Suprapubic skin (tissue), 4 donors: ENCODE data around the gene EFCAB5.

ENCODE experiments used
- EP300 ChIP-seq: sonication (generic); formaldehyde crosslinking; IDR thresholded peaks from one replicate; pipeline ENCODE4 v1.6.1; 2017; ENCODE audit warnings: antibody characterized with exemption
- POLR2A ChIP-seq, 2 donors: fragments of 450-650 bp; IDR thresholded peaks; one replicate each; pipeline ENCODE4 v1.6.1; 2017; ENCODE audit warnings: antibody characterized with exemption in 2 of 2, mild to moderate bottlenecking in 2 of 2, moderate library complexity in 2 of 2
- POLR2AphosphoS5 ChIP-seq, 3 donors: sonication (generic); formaldehyde crosslinking; IDR thresholded peaks; one replicate each; pipeline ENCODE4 v1.6.1; 2017; ENCODE audit warnings: antibody characterized with exemption in 3 of 3
- TF ChIP-seq, protein P1 (sequence below), 2 donors: fragments of 200-600 bp in 1 of 2; fragments of 450-650 bp in 1 of 2; sonication (generic) in 1 of 2; IDR thresholded peaks; one replicate each; pipeline ENCODE4 v1.5.1; 2016 to 2019; ENCODE audit warnings: antibody characterized with exemption in 2 of 2, mild to moderate bottlenecking in 1 of 2, moderate library complexity in 1 of 2

- TF ChIP-seq, protein P1, sequence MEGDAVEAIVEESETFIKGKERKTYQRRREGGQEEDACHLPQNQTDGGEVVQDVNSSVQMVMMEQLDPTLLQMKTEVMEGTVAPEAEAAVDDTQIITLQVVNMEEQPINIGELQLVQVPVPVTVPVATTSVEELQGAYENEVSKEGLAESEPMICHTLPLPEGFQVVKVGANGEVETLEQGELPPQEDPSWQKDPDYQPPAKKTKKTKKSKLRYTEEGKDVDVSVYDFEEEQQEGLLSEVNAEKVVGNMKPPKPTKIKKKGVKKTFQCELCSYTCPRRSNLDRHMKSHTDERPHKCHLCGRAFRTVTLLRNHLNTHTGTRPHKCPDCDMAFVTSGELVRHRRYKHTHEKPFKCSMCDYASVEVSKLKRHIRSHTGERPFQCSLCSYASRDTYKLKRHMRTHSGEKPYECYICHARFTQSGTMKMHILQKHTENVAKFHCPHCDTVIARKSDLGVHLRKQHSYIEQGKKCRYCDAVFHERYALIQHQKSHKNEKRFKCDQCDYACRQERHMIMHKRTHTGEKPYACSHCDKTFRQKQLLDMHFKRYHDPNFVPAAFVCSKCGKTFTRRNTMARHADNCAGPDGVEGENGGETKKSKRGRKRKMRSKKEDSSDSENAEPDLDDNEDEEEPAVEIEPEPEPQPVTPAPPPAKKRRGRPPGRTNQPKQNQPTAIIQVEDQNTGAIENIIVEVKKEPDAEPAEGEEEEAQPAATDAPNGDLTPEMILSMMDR (IDR thresholded peaks at IDR 0.05): no peak
- no peak for TF ChIP-seq POLR2AphosphoS5 (IDR thresholded peaks at IDR 0.05)
- TF ChIP-seq POLR2A (IDR thresholded peaks at IDR 0.05): no peak
- no peak for TF ChIP-seq EP300
These were observed 38.0 kb upstream of the EFCAB5 start for GRCh38 chr17:29903471-29903870.
